Prostate gland (tissue), 2 donors: ENCODE data around the gene TOP1.

Experiments
- CTCF ChIP-seq, 4 experiments: fragments of 200-600 bp in 2 of 4; fragments of 450-650 bp in 2 of 4; sonication (generic) in 2 of 4; IDR thresholded peaks; 1 replicate in 3 of 4; 2 replicates in 1 of 4; pipeline ENCODE4 v1.5.1; 2016 to 2019; ENCODE audit warnings: antibody characterized with exemption in 4 of 4, mild to moderate bottlenecking in 2 of 4, moderate library complexity in 2 of 4
- POLR2A ChIP-seq: fragments of 450-650 bp; IDR thresholded peaks from one replicate; pipeline ENCODE4 v1.6.1; 2016; ENCODE audit warnings: antibody characterized with exemption, mild to moderate bottlenecking

- no peak for TF ChIP-seq CTCF (IDR thresholded peaks at IDR 0.05)
- no peak for TF ChIP-seq POLR2A
Measured at GRCh38 chr20:41035207-41035606, 6.6 kb downstream of the TOP1 start.
